ENCODE data around the gene ACADSB.

Gene ACADSB

DNA sequence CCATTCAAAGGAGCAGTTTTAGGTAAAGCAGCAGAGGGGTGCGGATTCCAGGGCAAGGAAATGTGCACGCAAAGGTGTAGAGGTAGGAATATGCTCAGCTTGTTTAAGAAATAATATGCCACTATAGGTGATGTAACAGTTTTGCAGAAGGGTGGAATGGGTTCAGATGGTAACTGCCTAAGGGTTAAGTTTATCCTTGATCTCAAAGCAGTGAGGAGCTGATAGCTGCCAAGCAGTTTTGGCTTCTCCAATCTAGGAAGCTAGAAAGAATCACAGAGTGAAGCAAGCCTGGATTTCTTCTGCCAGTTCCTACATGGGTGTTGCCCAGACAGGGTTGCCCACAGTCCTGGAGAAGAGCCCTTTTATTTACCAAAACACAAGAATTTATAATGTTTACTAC, 6.0 kb downstream of the ACADSB start:
- Histone ChIP-seq H3K4me3 (ENCODE audit: low read length) (no peak overlapping the region), H3K9ac (ENCODE audit: low read length) (no peak overlapping the region), H3K4me2 (ENCODE audit: low read depth, low read length) (no peak overlapping the region), H3K36me3 (replicated peaks; ENCODE audit: insufficient read depth, low read length) (no peaks in the 10 kb centered on the region), H3K27me3 (replicated peaks; ENCODE audit: insufficient read depth, low read length) (no peaks in the 10 kb centered on the region), H2AFZ (ENCODE audit: low read length) (no peak overlapping the region), H3K79me2 (ENCODE audit: low read length) (no peaks in the 10 kb centered on the region), H3K4me1 (ENCODE audit: low read length) (no peaks in the 10 kb centered on the region), H3K27ac (ENCODE audit: low read length) (no peak overlapping the region), H3K9me2 (replicated peaks; ENCODE audit: insufficient read depth, low read length) (no peaks in the 10 kb centered on the region), H4K20me1 (ENCODE audit: insufficient read depth, low read length) (no peaks in the 10 kb centered on the region), H3F3A (ENCODE audit: insufficient read depth, low read length) (no peaks in the 10 kb centered on the region), H3K9me3 (replicated peaks; ENCODE audit: insufficient read depth, low read length) (no peaks in the 10 kb centered on the region)
- DNase-seq = no peak
- TF ChIP-seq EZH2 (optimal IDR thresholded peaks at IDR 0.05; ENCODE audit: low read depth, low read length) (no peak), EZH2phosphoT487 (IDR thresholded peaks at IDR 0.05; ENCODE audit: low read length) (no peak)
- TF ChIP-seq, protein P1, sequence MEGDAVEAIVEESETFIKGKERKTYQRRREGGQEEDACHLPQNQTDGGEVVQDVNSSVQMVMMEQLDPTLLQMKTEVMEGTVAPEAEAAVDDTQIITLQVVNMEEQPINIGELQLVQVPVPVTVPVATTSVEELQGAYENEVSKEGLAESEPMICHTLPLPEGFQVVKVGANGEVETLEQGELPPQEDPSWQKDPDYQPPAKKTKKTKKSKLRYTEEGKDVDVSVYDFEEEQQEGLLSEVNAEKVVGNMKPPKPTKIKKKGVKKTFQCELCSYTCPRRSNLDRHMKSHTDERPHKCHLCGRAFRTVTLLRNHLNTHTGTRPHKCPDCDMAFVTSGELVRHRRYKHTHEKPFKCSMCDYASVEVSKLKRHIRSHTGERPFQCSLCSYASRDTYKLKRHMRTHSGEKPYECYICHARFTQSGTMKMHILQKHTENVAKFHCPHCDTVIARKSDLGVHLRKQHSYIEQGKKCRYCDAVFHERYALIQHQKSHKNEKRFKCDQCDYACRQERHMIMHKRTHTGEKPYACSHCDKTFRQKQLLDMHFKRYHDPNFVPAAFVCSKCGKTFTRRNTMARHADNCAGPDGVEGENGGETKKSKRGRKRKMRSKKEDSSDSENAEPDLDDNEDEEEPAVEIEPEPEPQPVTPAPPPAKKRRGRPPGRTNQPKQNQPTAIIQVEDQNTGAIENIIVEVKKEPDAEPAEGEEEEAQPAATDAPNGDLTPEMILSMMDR (IDR thresholded peaks at IDR 0.05; ENCODE audit: low read length) = no peak

DNA sequence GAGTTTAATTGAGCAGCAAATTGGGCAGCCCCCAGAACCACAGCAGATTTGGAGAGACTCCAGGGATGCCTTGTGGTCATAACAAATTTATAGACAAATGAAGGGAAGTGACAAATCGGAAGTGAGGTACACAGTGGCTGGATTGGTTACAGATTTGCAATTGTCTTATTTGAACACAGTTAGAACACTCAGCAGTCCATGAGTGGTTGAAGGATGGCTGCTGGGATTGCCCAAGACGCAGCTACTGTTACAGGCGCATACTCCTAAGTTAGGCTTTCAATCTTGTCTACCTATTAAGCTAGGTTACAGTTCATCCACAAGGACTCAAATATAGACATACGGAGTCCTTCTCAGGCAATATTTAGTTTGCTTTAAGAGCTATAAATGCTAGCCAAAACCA, 7.4 kb downstream of the ACADSB start:
- H2AFZ ChIP-seq (ENCODE audit: low read length) = no peak overlapping the region
- H3K9me3 ChIP-seq (replicated peaks; ENCODE audit: insufficient read depth, low read length) = no peaks in the 10 kb centered on the region
- H3F3A ChIP-seq (ENCODE audit: insufficient read depth, low read length) = no peaks in the 10 kb centered on the region
- no peaks in the 10 kb centered on the region for H3K4me1 ChIP-seq (ENCODE audit: low read length)
- H3K36me3 ChIP-seq (replicated peaks; ENCODE audit: insufficient read depth, low read length) = no peaks in the 10 kb centered on the region
- no peaks in the 10 kb centered on the region for H3K9me2 ChIP-seq (replicated peaks; ENCODE audit: insufficient read depth, low read length)
- no peaks in the 10 kb centered on the region for H3K79me2 ChIP-seq (ENCODE audit: low read length)
- H3K9ac ChIP-seq (ENCODE audit: low read length) = no peak overlapping the region
- no peak overlapping the region for H3K4me3 ChIP-seq (ENCODE audit: low read length)
- no peak for TF ChIP-seq EZH2phosphoT487 (IDR thresholded peaks at IDR 0.05; ENCODE audit: low read length)
- TF ChIP-seq, protein P1 (IDR thresholded peaks at IDR 0.05; ENCODE audit: low read length) = no peak
- TF ChIP-seq EZH2 (optimal IDR thresholded peaks at IDR 0.05; ENCODE audit: low read depth, low read length) = no peak
- no peak overlapping the region for H3K27ac ChIP-seq (ENCODE audit: low read length)
- DNase-seq = no peak
- no peaks in the 10 kb centered on the region for H3K27me3 ChIP-seq (replicated peaks; ENCODE audit: insufficient read depth, low read length)
- no peaks in the 10 kb centered on the region for H4K20me1 ChIP-seq (ENCODE audit: insufficient read depth, low read length)
- no peak overlapping the region for H3K4me2 ChIP-seq (ENCODE audit: low read depth, low read length)

- H2AFZ ChIP-seq (ENCODE audit: low read length) = no peak overlapping the region
- H3K79me2 ChIP-seq (ENCODE audit: low read length) = no peaks in the 10 kb centered on the region
- no peaks in the 10 kb centered on the region for H3F3A ChIP-seq (ENCODE audit: insufficient read depth, low read length)
- no peaks in the 10 kb centered on the region for H3K9me2 ChIP-seq (replicated peaks; ENCODE audit: insufficient read depth, low read length)
- no peaks in the 10 kb centered on the region for H3K9me3 ChIP-seq (replicated peaks; ENCODE audit: insufficient read depth, low read length)
- no peaks in the 10 kb centered on the region for H3K27me3 ChIP-seq (replicated peaks; ENCODE audit: insufficient read depth, low read length)
- no peak for TF ChIP-seq EZH2 (optimal IDR thresholded peaks at IDR 0.05; ENCODE audit: low read depth, low read length)
- no peak for TF ChIP-seq EZH2phosphoT487 (IDR thresholded peaks at IDR 0.05; ENCODE audit: low read length)
- TF ChIP-seq, protein P1 (IDR thresholded peaks at IDR 0.05; ENCODE audit: low read length) = no peak
- no peak overlapping the region for H3K4me3 ChIP-seq (ENCODE audit: low read length)
- no peak overlapping the region for H3K4me2 ChIP-seq (ENCODE audit: low read depth, low read length)
- H3K36me3 ChIP-seq (replicated peaks; ENCODE audit: insufficient read depth, low read length) = no peaks in the 10 kb centered on the region
- no peak overlapping the region for H3K9ac ChIP-seq (ENCODE audit: low read length)
- no peaks in the 10 kb centered on the region for H4K20me1 ChIP-seq (ENCODE audit: insufficient read depth, low read length)
- H3K4me1 ChIP-seq (ENCODE audit: low read length) = no peaks in the 10 kb centered on the region
- no peak for DNase-seq
- no peak overlapping the region for H3K27ac ChIP-seq (ENCODE audit: low read length)
These were observed 8.8 kb downstream of the ACADSB start for GRCh38 chr10:123017421-123018165.
